PC-9 (cell line): Measurements from ENCODE around the gene SORCS2.

ENCODE experiments used
- CTCF ChIP-seq: fragments of 200-600 bp; sonication (generic); conservative IDR thresholded peaks from 2 replicates; pipeline ENCODE4 v1.6.1; 2017; ENCODE audit warnings: mixed run types, antibody characterized with exemption, mild to moderate bottlenecking, moderate library complexity
- EZH2 ChIP-seq: fragments of 200-600 bp; sonication (generic); IDR thresholded peaks from 2 replicates; pipeline ENCODE4 v1.8.0; 2017; ENCODE audit warnings: antibody characterized with exemption, low read depth

DNA sequence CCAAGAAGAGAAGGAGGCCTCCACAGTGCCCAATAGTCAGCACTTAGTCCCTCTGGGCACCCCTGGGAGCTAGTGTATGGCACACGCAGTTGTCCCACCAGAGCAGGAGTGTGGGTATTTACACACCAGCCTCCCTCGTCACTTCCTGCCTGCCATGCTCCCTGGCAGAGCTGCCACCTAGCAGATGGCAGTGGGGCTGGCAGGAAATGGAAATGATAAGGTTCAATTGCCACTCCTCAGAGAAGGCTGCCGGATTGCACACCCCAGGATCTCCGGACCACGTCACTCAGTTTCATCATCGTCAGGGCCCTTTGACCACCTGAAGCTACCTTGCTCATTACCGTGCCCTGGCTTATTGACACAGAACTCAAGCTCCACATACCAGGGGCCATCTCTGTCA, 415.7 kb downstream of the SORCS2 start:
- TF ChIP-seq CTCF (no peak), EZH2 (no peak)
